Measurements from ENCODE around the gene IDUA. TPM values are rescaled to one million over a fixed set of nuclear protein-coding genes. Genes with fewer than 3 reads are reported as not detected.

Gene IDUA
- total RNA-seq, 1 experiment from 2014 or later = 46.6 TPM

DNA sequence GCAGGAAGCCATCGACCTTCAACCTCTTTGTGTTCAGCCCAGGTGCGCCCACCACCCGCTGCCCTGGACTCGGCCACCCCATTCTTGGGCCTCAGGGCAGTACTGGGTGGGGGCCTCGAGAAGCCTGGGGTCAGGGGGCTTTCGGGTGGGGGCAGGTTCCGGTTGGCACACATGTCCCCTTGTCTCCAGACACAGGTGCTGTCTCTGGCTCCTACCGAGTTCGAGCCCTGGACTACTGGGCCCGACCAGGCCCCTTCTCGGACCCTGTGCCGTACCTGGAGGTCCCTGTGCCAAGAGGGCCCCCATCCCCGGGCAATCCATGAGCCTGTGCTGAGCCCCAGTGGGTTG, 17.2 kb downstream of the IDUA start:
- BruUV-seq (replicated peaks) = no TSS peak
- intact Hi-C loops (cut with micrococcal nuclease; ENCODE audit: unreplicated experiment) = no loop called here
- Histone ChIP-seq H3K4me1 (replicated peaks; ENCODE audit: insufficient read depth) (no peaks in the 10 kb centered on the region), H3K27me3 (ENCODE audit: insufficient read depth, low read depth) (peaks cover 10% of the 10 kb centered on the region; the same call in 1 of the 2 replicates), H3K4me2 (no peak overlapping the region), H3K36me3 (ENCODE audit: low read depth) (no peaks in the 10 kb centered on the region), H3F3A (ENCODE audit: insufficient read depth, low read depth) (peaks cover 15% of the 10 kb centered on the region; the same call in 1 of the 2 replicates), H3K9me3 (ENCODE audit: insufficient read depth, low read depth) (no peaks in the 10 kb centered on the region), H4K20me1 (ENCODE audit: insufficient read depth) (no peaks in the 10 kb centered on the region), H3K27ac (no peak overlapping the region), H3K9me2 (ENCODE audit: insufficient read depth) (no peaks in the 10 kb centered on the region), H3K4me3 (no peak overlapping the region), H2AFZ (no peak overlapping the region), H3K79me2 (ENCODE audit: low read depth) (no peaks in the 10 kb centered on the region)
- DNase-seq = no peak
- no peak for TF ChIP-seq EZH2 (IDR thresholded peaks at IDR 0.05; ENCODE audit: low read depth)
- TF ChIP-seq, protein P1, sequence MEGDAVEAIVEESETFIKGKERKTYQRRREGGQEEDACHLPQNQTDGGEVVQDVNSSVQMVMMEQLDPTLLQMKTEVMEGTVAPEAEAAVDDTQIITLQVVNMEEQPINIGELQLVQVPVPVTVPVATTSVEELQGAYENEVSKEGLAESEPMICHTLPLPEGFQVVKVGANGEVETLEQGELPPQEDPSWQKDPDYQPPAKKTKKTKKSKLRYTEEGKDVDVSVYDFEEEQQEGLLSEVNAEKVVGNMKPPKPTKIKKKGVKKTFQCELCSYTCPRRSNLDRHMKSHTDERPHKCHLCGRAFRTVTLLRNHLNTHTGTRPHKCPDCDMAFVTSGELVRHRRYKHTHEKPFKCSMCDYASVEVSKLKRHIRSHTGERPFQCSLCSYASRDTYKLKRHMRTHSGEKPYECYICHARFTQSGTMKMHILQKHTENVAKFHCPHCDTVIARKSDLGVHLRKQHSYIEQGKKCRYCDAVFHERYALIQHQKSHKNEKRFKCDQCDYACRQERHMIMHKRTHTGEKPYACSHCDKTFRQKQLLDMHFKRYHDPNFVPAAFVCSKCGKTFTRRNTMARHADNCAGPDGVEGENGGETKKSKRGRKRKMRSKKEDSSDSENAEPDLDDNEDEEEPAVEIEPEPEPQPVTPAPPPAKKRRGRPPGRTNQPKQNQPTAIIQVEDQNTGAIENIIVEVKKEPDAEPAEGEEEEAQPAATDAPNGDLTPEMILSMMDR (conservative IDR thresholded peaks at IDR 0.05) = no peak
- POLR2A ChIA-PET (ENCODE audit: unreplicated experiment) = no interaction called here
- CTCF ChIA-PET = no interaction called here

GRCh38 chr4:1004557-1005485, 18.0 kb downstream of the IDUA start:
- Histone ChIP-seq H3K9me2 (ENCODE audit: insufficient read depth) (no peaks in the 10 kb centered on the region), H3K79me2 (ENCODE audit: low read depth) (no peaks in the 10 kb centered on the region), H3K4me2 (no peak overlapping the region), H3K27ac (no peak overlapping the region), H3K9me3 (ENCODE audit: insufficient read depth, low read depth) (no peaks in the 10 kb centered on the region), H3F3A (ENCODE audit: insufficient read depth, low read depth) (peaks cover 15% of the 10 kb centered on the region; the same call in 1 of the 2 replicates), H3K36me3 (ENCODE audit: low read depth) (no peaks in the 10 kb centered on the region), H3K4me3 (no peak overlapping the region), H2AFZ (no peak overlapping the region), H3K27me3 (ENCODE audit: insufficient read depth, low read depth) (peaks cover 11% of the 10 kb centered on the region; the same call in 1 of the 2 replicates), H3K4me1 (replicated peaks; ENCODE audit: insufficient read depth) (no peaks in the 10 kb centered on the region), H4K20me1 (ENCODE audit: insufficient read depth) (no peaks in the 10 kb centered on the region)
- ChIA-PET CTCF (no interaction called here), POLR2A (ENCODE audit: unreplicated experiment) (no interaction called here)
- intact Hi-C loops (cut with micrococcal nuclease; ENCODE audit: unreplicated experiment) = no loop called here
- DNase-seq = no peak
- TF ChIP-seq, protein P1 (conservative IDR thresholded peaks at IDR 0.05) = no peak
- no peak for TF ChIP-seq EZH2 (IDR thresholded peaks at IDR 0.05; ENCODE audit: low read depth)
- BruUV-seq (replicated peaks) = no TSS peak

DNA sequence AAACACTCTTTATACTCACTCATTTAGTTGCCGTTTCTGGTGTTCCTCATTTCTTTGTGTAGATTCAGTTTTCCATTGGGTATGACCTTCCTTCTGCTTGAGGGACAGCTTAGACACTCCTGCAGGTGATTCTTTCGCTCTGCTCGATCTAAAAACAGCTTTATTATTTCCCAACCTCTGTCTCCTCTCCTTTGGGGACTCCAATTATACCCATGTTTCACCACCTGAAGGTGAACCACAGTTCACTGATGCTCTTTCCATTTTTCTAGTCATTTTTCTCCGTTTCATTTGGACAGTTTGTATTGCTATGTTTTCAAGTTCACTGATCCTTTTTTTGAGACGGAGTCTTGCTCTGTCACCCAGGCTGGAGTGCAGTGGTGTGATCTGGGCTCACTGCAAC, 20.0 kb downstream of the IDUA start:
- CTCF ChIA-PET = no interaction called here
- H3K4me2 ChIP-seq = no peak overlapping the region
- no peaks in the 10 kb centered on the region for H3K79me2 ChIP-seq (ENCODE audit: low read depth)
- intact Hi-C loops (cut with micrococcal nuclease; ENCODE audit: unreplicated experiment) = no loop called here
- no peak overlapping the region for H3K27ac ChIP-seq
- no peaks in the 10 kb centered on the region for H3K9me2 ChIP-seq (ENCODE audit: insufficient read depth)
- H4K20me1 ChIP-seq (ENCODE audit: insufficient read depth) = no peaks in the 10 kb centered on the region
- H2AFZ ChIP-seq = no peak overlapping the region
- H3F3A ChIP-seq (ENCODE audit: insufficient read depth, low read depth) = peaks cover 27% of the 10 kb centered on the region; the same call in 1 of the 2 replicates
- POLR2A ChIA-PET (ENCODE audit: unreplicated experiment) = no interaction called here
- peaks cover 11% of the 10 kb centered on the region; the same call in 1 of the 2 replicates for H3K27me3 ChIP-seq (ENCODE audit: insufficient read depth, low read depth)
- H3K4me1 ChIP-seq (replicated peaks; ENCODE audit: insufficient read depth) = no peaks in the 10 kb centered on the region; the same call in 1 of the 2 replicates
- no peak overlapping the region for H3K4me3 ChIP-seq
- no TSS peak for BruUV-seq (replicated peaks)
- no peaks in the 10 kb centered on the region for H3K36me3 ChIP-seq (ENCODE audit: low read depth)
- no peak for DNase-seq
- H3K9me3 ChIP-seq (ENCODE audit: insufficient read depth, low read depth) = no peaks in the 10 kb centered on the region
- TF ChIP-seq EZH2 (IDR thresholded peaks at IDR 0.05; ENCODE audit: low read depth) = no peak
- TF ChIP-seq, protein P1 (conservative IDR thresholded peaks at IDR 0.05) = no peak
